ENCODE results near the gene CADM1. TPM values are rescaled to one million over a fixed set of nuclear protein-coding genes. Genes with fewer than 3 reads are reported as not detected.

Gene CADM1
- total RNA-seq, 4 donors from 2014 or later = 2.9 to 25.7 (median 9.6) TPM

GRCh38 chr11:115153731-115154354 lies 350.4 kb downstream of the CADM1 start:
- TF ChIP-seq, protein P1, sequence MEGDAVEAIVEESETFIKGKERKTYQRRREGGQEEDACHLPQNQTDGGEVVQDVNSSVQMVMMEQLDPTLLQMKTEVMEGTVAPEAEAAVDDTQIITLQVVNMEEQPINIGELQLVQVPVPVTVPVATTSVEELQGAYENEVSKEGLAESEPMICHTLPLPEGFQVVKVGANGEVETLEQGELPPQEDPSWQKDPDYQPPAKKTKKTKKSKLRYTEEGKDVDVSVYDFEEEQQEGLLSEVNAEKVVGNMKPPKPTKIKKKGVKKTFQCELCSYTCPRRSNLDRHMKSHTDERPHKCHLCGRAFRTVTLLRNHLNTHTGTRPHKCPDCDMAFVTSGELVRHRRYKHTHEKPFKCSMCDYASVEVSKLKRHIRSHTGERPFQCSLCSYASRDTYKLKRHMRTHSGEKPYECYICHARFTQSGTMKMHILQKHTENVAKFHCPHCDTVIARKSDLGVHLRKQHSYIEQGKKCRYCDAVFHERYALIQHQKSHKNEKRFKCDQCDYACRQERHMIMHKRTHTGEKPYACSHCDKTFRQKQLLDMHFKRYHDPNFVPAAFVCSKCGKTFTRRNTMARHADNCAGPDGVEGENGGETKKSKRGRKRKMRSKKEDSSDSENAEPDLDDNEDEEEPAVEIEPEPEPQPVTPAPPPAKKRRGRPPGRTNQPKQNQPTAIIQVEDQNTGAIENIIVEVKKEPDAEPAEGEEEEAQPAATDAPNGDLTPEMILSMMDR (IDR thresholded peaks at IDR 0.05; ENCODE audit: low read depth) = no peak

- TF ChIP-seq, protein P1 (IDR thresholded peaks at IDR 0.05; ENCODE audit: low read depth) = no peak
These were observed 351.1 kb downstream of the CADM1 start for GRCh38 chr11:115153135-115153534.

GRCh38 chr11:115151010-115151409 lies 353.2 kb downstream of the CADM1 start:
- TF ChIP-seq, protein P1 (IDR thresholded peaks at IDR 0.05; ENCODE audit: low read depth) = no peak

GRCh38 chr11:115148691-115149090 lies 355.5 kb downstream of the CADM1 start:
- TF ChIP-seq, protein P1 (IDR thresholded peaks at IDR 0.05; ENCODE audit: low read depth) = no peak

- TF ChIP-seq, protein P1 (IDR thresholded peaks at IDR 0.05; ENCODE audit: low read depth) = no peak
These were observed 356.1 kb downstream of the CADM1 start for GRCh38 chr11:115148101-115148500.

- TF ChIP-seq, protein P1 (IDR thresholded peaks at IDR 0.05; ENCODE audit: low read depth) = no peak
These were observed 356.9 kb downstream of the CADM1 start for GRCh38 chr11:115147243-115147807.

- TF ChIP-seq, protein P1 (IDR thresholded peaks at IDR 0.05; ENCODE audit: low read depth) = no peak
These were observed 357.8 kb downstream of the CADM1 start for GRCh38 chr11:115146425-115146824.
